ENCODE data around the gene TADA2A. TPM values are rescaled to one million over a fixed set of nuclear protein-coding genes. Genes with fewer than 3 reads are reported as not detected.

Gene TADA2A
- total and polyA plus RNA-seq, 2 of the 8 experiments (the other 6 are each of a cell fraction or from before 2014, with no cell fraction given): 8.4 to 18.5 TPM

- no peak overlapping the region for H3K9ac ChIP-seq (replicated peaks in 1 of 4; ENCODE audit: extremely low read depth in 1 of 4, low read depth in 3 of 4, low read length in 3 of 4)
- H3K14ac ChIP-seq (ENCODE audit: insufficient read length): no peak overlapping the region
- no peak overlapping the region for H2AFZ ChIP-seq (ENCODE audit: low read length)
- no peak overlapping the region for H2BK5ac ChIP-seq (ENCODE audit: low read depth, low read length)
- no peak overlapping the region for H4K5ac ChIP-seq (ENCODE audit: insufficient read length, low read depth, low read length)
- H3K79me1 ChIP-seq (ENCODE audit: low read depth, low read length): no peaks in the 10 kb centered on the region; the same call in 1 of the 2 replicates
- H3K23ac ChIP-seq (ENCODE audit: insufficient read length): no peak overlapping the region
- no peak overlapping the region for H3K18ac ChIP-seq (ENCODE audit: extremely low read depth, low read length)
- 92% methylated on average over 3 of the region's 3 CpGs; no CpG with 5 or more reads in 1 of the 2 experiments for WGBS, 2 experiments (ENCODE audit: extremely low coverage in 1 of 2, insufficient coverage in 1 of 2, insufficient read length in 1 of 2, insufficient replicate concordance in 2 of 2, low coverage in 1 of 2, low lambda C conversion rate in 2 of 2, missing lambda C conversion rate in 1 of 2)
- H3K79me2 ChIP-seq (ENCODE audit: control insufficient read depth in 1 of 2, insufficient read depth in 2 of 2, low read length in 2 of 2): no peaks in the 10 kb centered on the region
- H2BK120ac ChIP-seq (replicated peaks; ENCODE audit: low read depth, low read length): no peak overlapping the region
- no peaks in the 10 kb centered on the region; a peak in 1 of 8 replicates for H3K36me3 ChIP-seq (ENCODE audit: control insufficient read depth in 2 of 4, insufficient read depth in 4 of 4, low read length in 3 of 4)
- no peaks in the 10 kb centered on the region for H3K9me3 ChIP-seq (ENCODE audit: insufficient read depth in 2 of 2, low read depth in 1 of 2, low read length in 1 of 2)
- H3K27ac ChIP-seq (ENCODE audit: low read depth, low read length): no peak overlapping the region
- no peak overlapping the region for H3K56ac ChIP-seq (replicated peaks; ENCODE audit: insufficient read length, low read depth, low read length)
- DNase-seq (ENCODE audit: low read depth in 1 of 2, low spot score in 2 of 2) (no peak), FAIRE-seq (no peak)
- H3K27me3 ChIP-seq (replicated peaks in 1 of 4; ENCODE audit: control insufficient read depth in 3 of 4, extremely low read depth in 1 of 4, insufficient read depth in 3 of 4, low read length in 3 of 4): no peaks in the 10 kb centered on the region
- H3K4me3 ChIP-seq (ENCODE audit: extremely low read depth in 1 of 4, insufficient read depth in 2 of 4, low read depth in 3 of 4, low read length in 4 of 4): no peak overlapping the region
- H2BK20ac ChIP-seq (ENCODE audit: low read length): no peak overlapping the region
- H3K4me1 ChIP-seq (replicated peaks in 1 of 4; ENCODE audit: control insufficient read depth in 3 of 4, insufficient read depth in 4 of 4, low read length in 3 of 4): peaks cover 0 to 5% (median 0%) of the 10 kb centered on the region in 4 experiments; a peak in 1 of 7 replicates
- POLR2A ChIA-PET (ENCODE audit: partially characterized antibody): interaction anchor here (1.2 kb wide), 1 partner anchor 9 kb away, joined by 3 read pairs; no protein-coding TSS in a partner anchor
- H4K91ac ChIP-seq (replicated peaks; ENCODE audit: insufficient read length, low read length): no peak overlapping the region
- no peak overlapping the region for H2AK5ac ChIP-seq (ENCODE audit: low read depth, low read length)
- H3K4me2 ChIP-seq (ENCODE audit: insufficient read depth in 1 of 2, low read depth in 2 of 2, low read length in 2 of 2): no peak overlapping the region
- H2BK15ac ChIP-seq (ENCODE audit: low read length): no peak overlapping the region
- CTCF ChIA-PET (ENCODE audit: partially characterized antibody): interaction anchor here (0.5 to 1.2 kb wide), 5 partner anchors 21 to 451 kb away, joined by 3 to 4 read pairs (median 3); no protein-coding TSS in a partner anchor
- no peak overlapping the region for H3K4ac ChIP-seq (replicated peaks; ENCODE audit: insufficient read length, low read depth, low read length)
- no peaks in the 10 kb centered on the region for H3K23me2 ChIP-seq (ENCODE audit: low read depth, low read length)
- peaks cover 0 to 2% of the 10 kb centered on the region in 2 experiments for H4K20me1 ChIP-seq (replicated peaks in 1 of 2; ENCODE audit: control insufficient read depth in 1 of 2, insufficient read depth in 2 of 2, low read length in 2 of 2)
- no peak overlapping the region for H2BK12ac ChIP-seq (ENCODE audit: low read depth, low read length)
- TF ChIP-seq GTF2F1 (IDR thresholded peaks at IDR 0.05; ENCODE audit: borderline replicate concordance, low read depth, low read length): no peak
- no peak for TF ChIP-seq SP1 (IDR thresholded peaks at IDR 0.05; ENCODE audit: low read depth, low read length)
- no peak for TF ChIP-seq TBP (IDR thresholded peaks at IDR 0.05; ENCODE audit: low read depth, low read length)
- no peak for TF ChIP-seq NANOG (IDR thresholded peaks at IDR 0.05; ENCODE audit: insufficient read depth, low read depth, low read length, poor library complexity, severe bottlenecking)
- TF ChIP-seq SIN3A (conservative IDR thresholded peaks at IDR 0.05 in 1 of 2, IDR thresholded peaks at IDR 0.05 in 1 of 2; ENCODE audit: low read depth in 1 of 2, low read length in 2 of 2): no peak
- TF ChIP-seq TAF7 (optimal IDR thresholded peaks at IDR 0.05; ENCODE audit: borderline replicate concordance, low read depth, low read length): no peak
- no peak for TF ChIP-seq ZNF274 (IDR thresholded peaks at IDR 0.05; ENCODE audit: borderline replicate concordance, extremely low read depth, low read length)
- TF ChIP-seq SP4 (IDR thresholded peaks at IDR 0.05; ENCODE audit: low read length): no peak
- no peak for TF ChIP-seq TAF1 (IDR thresholded peaks at IDR 0.05; ENCODE audit: low read depth, low read length)
- TF ChIP-seq HDAC2 (IDR thresholded peaks at IDR 0.05; ENCODE audit: borderline replicate concordance in 1 of 2, low read depth in 2 of 2, low read length in 2 of 2): no peak
- H4K8ac ChIP-seq (ENCODE audit: extremely low read depth, insufficient read depth, low read length): no peak overlapping the region
Measured at GRCh38 chr17:37458805-37459204, 52.1 kb downstream of the TADA2A start.
